NCI-H1048 (cell line): ENCODE results near the gene TBC1D10B.
"Not testable (repeated sequence)": the region's sequence is repeated elsewhere in the genome, so short reads cannot be mapped to it uniquely, and the experiment has no call there.

Experiments
- DNase-seq: peaks from one replicate; lab custom pipeline; 2025; lab: John Stamatoyannopoulos, UW

TBC1D10B gene

DNA sequence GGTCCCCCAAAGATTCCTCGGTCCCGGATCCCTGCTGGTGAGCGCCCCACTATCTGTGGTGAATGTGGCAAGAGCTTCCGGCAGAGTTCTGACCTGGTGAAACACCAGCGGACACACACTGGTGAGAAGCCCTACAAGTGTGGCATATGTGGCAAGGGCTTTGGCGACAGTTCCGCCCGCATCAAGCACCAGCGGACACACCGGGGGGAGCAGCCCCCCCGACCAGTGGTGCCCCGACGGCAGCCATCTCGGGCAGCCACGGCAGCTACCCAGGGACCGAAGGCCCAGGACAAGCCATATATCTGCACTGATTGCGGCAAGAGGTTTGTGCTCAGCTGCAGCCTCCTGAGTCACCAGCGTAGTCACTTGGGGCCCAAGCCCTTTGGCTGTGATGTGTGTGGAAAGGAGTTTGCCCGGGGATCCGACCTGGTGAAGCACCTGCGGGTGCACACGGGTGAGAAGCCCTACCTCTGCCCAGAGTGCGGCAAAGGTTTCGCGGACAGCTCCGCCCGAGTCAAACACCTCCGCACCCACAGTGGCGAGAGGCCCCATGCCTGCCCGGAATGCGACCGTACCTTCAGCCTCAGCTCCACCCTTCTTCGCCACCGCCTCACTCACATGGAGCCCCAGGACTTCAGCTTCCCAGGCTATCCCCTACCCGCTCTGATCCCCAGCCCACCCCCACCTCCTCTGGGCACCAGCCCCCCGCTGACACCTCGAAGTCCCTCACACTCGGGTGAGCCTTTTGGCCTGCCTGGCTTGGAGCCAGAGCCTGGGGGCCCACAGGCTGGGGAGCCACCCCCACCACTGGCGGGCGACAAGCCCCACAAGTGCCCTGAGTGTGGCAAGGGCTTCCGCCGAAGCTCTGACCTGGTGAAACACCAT lies 27.7 kb upstream of the TBC1D10B start:
- DNase-seq, result no peak

DNA sequence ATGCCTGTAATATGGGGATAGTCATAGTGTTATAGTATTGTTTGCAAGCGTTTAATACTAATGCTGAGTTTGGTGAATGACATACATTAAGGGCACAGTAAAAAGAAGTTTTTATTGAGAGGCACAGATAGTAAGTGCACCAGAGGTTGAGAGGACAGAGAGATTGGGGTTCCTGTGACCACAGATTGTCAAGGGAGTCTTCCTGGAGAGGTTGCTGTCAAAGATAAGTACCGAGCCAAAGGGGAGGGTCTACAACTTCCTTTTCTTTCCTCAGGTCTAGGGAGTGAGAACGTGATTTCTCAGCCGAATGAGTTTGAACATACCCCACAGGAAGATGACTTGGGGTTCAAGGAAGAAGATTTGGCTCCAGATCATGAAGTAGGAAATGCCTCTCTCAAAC lies 26.8 kb upstream of the TBC1D10B start:
- no peak for DNase-seq

DNA sequence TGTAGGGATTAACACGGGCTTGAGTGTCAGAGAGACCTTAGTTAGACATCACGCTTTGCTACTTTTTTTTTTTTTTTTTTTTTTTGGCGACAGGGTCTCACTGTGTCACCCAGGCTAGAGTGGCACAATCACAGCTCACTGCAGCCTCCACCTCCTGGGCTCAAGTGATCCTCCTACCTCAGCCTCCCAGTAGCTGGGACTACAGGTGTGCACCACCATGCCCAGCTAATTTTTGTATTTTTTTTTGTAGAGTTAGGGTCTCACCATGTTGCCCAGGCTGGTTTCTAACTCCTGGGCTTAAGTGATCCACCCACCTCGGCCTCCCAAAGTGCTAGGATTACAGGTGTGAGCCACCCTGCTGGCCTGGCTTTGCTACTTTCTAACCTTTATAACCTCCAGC lies 26.3 kb upstream of the TBC1D10B start:
- DNase-seq, result not testable (repeated sequence)

DNA sequence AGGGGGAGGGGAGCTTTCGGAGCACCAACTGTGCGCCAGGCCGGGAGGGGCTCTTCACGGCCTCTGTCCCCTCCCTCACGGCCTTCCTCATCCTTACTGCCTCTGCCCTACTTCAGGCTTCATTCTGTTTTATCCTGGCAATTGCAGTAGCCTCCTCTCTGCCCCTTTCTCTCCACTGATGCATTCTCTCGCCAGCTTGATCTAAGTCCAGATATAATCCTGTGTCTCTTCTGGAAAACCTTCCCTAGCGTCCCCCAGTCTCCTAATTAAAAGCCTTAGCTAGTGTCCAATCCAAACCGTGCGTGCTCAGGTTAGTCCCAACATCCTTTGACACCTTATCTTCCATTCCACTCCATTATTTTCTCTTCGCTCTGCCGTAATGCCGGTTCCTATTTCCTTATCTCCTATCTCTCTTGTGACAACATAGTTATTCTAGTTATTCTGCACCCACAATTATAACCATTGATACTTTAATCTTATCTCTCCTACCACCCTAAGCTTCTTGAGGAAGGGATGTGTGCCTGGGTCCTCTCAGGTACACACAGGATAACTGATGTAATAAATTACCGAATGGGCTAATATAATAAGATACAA lies 25.8 kb upstream of the TBC1D10B start:
- peak; percentile 16 for DNase-seq

DNA sequence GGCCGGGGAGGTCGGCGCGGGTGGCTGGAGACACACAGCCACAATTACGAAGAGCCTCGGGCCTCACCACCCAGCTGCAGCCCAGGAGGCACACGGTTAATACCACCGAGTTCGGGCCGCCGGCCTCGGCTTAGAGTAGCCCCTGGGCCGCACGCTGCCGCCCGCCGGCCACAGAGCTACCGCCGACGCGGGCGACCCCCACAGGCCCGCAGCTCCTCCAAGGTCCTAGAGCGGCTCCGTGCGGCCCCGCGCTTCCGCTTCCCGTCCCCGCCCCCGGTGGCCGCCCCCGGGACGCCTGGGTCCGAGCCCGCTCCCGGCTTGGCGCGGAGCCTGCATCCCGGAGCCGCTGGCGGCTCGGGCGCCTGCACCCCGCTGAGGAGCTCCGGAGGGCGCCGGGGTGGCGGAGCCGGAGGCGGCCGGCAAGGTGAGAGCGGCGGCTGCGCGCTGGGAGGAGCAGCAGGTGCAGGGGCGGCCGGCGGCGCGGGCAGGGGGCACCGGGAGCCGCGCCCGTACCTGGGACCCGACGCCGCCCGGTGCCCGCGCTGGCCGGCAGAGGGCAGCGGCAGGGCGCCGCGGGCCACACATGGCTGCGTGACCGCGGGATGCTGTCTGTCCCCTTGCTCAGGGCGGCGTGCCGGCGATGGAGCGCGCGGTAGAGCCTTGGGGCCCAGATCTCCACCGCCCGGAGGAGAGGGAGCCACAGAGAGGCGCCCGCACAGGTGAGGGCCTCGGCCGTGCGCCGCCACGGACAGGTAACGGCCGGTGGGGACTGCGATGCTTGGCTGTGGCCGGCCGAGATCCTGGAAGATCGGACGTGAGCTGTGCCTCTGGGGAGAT lies 25.1 kb upstream of the TBC1D10B start, which contains the start of gene ZNF48:
Gene ZNF48 (plus strand): TSS at position 266 of the 837 bp plus-strand sequence. CDS start 375 bp downstream, at position 641.
- peak; percentile 47 for DNase-seq

DNA sequence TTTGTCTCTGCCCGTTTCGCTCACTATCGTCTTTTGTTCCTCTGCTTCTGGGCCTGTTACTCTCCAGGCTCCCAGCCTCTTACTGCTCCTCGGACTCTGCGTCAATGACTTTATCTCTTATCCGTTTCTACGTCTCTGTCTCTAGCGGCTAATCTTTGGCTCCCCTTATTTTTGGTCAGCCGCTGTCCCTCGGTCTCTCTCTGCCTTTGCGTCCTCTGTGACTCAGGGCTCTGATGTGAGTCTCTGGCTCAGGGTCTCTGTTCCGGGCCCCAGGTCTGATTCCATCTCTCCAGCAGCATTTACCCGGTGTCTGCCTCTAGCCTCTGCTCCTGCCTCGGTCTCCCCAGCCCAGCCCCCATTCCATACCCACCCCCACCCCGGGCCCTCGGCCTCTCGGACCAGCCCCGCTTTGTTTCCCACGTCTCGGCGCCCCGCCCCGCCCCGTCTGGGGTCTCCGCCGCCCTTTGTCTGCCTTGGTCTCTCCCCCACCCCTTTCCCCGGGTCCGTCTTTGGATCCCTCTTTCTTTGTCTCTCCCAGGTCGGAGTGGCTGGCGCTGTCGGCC lies 24.4 kb upstream of the TBC1D10B start:
- DNase-seq, result no peak

DNA sequence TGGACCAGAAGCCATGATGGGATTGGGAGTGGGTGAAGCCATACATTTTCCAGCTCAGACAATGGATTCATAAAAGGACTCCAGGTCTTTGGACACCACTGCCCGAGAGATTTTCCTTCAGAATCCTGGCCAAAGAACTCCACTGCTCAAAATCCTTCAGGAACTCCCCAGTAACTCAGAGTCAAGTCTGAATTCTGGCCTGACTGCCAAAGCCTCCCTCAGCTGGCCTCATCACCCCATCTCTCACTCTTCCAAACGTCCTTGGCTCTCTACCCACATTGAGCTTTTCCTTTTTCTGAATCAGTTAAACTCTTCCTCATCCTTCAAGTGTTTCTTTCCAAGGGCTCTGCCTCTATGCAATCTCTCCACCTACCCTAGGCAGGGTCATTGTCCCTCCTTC lies 13.2 kb upstream of the TBC1D10B start:
- DNase-seq, result no peak

DNA sequence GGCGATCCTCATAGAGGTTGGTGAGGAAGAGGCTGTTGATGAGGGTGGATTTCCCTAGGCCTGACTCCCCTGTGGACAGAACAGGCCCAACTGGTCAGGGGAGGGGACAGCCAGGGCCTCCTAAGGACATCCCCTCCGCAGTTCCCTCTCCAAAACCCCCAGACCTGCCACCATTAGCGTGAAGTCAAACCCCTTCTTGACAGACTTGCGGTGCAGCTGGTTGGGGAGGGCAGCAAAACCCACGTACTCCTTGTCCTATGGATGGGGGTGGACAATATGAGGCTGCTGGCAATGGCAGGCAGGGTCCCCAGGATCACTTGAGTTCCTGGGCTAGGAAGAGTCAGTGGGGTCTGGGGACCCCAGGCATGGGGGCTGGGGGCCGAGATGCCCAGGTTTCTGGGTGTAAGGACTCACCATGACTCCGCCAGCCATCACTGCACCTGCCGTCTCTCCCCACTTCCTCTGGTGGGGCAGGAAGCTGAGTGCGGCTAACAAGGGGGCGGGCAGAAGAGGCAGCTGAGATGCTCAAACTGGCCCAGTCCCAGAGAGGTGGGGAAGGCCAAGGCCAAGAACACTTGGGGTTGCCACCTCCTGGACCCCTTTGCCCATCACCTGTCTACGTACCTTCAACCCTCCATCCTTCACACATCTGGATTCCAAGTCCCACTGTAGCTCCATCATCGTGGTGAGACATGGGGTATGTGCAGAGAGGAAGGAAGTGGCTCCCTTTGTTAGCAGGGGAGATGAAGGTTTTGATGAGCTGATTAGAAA lies 12.0 kb upstream of the TBC1D10B start, which contains the start of gene SEPTIN1:
Gene SEPTIN1 (minus strand): TSS at position 451 of the 771 bp plus-strand sequence. CDS start 19 bp downstream, at position 432.
- no peak for DNase-seq

DNA sequence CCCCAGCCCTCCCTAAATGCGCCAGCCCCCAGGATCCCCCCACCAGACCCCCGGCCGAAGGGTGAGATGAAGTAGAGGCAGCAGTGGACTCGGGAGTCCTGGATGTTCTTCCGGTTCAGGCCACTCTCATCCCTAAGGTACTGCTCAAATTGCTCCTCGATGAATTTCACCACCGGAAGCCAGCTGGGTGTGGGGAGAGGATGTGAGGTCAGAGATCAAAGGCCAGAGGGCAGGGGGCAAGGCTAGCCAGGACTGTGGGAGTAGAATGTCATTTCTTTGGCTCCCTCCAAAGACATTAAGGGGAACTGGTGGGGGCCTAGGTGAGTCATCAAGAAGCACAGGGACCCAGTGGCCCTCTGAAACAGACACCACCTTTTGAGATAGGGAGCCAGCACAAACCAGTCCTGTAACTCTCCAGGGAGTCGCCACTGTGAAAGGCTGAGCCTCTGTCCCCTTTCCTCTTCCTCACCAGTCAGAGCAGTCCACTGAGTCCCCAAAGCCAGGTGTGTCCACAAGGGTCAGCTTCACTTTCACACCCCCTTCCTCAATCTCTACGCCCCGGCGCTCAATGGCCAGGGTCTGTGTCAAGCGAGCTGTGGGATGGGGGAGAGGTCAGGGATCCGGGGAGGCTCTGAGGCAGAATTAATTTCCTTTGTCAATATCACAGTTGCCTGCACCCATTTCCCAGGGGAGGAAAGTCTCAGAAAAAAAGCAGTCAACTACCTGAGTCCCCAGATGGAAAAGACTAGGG lies 11.2 kb upstream of the TBC1D10B start:
- DNase-seq, result no peak

DNA sequence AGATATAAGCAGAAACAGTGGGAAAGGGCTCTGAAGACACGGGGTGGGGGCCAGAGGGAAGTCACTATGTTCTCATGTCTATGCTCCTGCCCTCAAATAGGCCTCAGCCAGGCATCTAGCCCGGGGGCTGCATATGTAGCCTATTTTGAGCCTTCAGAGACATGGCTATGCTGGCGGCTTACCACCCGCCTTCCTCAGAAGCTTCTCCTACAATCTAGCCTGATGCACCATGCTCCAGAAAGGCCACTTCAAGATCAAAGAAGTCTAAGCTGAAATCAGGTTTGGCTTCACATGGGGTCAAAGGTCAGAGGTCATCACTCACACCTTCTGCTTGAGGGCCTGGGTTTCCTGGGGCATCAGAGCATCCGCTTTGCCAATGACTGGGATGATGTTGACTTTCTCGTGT lies 10.5 kb upstream of the TBC1D10B start:
- DNase-seq, result no peak

DNA sequence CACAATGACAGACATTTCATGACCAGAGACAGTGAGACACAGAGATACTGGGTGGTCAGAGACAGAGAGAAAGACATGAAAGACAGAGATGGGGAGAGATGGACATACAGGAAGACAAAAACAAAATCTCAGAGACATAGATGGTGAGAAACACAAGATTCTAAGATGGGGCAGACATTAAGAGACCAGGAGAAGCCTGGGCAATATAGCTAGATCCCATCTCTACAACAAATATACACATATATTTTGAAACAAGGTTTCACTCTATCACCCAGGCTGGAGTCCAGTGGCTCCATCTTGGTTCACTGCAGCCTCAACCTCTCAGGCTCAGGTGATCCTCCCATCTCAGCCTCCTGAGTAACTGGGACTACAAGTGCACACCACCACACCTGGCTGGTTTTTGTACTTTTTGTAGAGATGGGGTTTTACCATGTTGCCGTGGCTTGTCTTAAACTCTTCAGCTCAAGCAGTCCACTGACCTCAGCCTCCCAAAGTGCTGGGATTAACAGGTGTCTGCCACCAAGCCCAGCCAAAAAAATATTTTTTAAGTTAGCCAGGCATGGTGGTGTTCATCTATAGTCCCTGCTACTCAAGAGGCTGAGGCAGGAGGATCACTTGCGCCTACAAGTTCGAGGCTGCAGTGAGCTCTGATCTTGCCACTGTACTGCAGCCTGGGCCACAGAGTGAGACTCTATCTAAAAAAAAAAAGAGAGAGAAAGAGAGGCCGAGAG lies 9.9 kb upstream of the TBC1D10B start:
- no peak for DNase-seq

DNA sequence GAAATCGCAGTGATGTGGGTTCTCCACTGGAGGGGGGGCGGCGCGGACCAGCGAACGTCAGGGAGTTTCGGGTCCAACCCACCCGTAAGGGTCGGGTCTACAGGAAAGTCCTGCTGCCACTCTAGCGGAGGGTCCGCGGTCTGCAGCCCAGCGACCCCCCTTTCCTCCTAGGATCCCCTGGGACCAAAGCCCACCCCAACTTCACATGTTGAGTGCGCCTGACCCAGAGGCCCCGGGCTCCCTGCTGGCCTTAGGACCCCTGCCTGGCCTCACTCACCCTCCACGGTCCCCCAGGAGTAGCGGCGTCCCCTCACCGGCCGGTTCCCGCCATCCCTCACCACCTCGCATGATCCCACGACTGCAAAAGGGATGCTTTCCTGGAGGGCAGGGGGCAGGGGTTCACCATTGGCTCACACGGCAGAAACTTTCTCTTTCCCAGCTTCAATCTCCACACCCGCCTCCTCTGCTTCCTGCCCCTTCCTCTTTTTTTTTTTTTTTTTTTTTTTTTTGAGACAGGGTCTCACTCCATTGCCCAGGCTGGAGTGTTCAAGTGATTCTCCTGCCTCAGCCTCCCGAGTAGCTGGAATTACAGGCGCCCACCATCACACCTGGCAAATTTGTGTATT lies 9.0 kb upstream of the TBC1D10B start:
- no peak for DNase-seq

DNA sequence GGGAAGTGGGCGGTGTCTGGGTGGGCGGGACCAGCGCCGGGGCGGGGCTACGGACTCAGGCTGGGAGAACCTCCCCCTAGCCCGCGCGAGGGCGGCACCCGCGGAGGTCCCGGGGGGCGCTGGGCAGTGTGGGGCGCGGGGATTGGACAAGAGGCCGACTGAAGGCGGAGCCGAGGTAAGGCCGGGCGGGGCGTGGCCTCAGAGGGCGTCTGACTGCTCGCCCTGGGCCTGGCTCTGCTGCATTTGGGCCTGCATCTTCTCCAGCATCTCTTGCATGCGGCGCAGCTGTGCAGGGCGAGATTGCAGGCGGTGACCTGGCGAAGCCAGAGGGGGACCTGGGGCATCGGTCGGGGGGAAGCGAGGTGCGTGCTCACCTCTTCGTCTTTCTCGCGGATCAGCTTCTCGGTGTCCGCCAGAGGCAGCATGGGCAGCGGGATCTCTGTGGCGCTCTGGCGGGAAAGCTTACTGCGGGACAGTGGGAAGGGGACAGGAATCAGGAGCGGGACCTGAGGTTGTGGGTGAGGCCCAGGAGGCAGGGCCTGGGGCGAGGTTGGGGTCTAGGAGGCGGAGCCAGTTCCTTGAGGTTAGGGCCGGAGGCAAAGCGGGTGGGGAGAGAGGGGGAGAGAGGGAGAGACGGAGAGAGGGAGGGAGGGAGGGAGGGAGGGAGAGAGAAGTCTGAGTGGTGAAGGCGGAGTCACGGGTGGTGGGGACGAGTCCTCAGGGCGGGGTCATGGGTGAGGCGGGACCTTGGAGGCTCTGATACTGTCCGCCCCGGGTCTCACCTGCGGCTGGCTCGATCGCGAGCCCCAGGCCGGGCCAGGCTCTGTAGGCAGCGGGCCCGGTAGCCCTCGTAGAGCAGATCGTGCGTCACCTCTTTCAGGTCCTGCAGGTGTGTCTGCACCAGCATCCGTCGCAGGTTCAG lies 8.2 kb upstream of the TBC1D10B start:
- peak; percentile 91 for DNase-seq

DNA sequence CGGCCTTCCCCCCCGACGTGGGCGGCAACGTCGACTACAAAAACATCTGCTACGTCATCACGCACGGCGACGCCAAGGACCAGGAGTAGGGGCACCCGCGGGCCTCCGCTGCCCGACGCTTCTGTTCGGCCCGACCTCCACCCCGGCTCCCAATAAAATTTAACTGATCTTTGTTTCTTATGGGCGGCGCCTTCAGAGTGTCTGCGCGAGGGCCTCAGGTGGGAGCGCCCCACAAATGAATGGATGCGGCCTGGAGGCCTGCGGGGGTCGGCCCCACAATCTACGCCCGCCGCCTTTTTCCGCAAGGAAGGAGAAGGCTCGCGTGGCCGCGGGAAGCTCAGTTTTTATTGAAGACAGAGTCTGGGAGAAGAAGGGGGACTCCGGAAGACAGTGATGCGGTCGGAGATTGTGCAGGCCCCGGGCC lies 7.5 kb upstream of the TBC1D10B start:
- peak; percentile 46 for DNase-seq

DNA sequence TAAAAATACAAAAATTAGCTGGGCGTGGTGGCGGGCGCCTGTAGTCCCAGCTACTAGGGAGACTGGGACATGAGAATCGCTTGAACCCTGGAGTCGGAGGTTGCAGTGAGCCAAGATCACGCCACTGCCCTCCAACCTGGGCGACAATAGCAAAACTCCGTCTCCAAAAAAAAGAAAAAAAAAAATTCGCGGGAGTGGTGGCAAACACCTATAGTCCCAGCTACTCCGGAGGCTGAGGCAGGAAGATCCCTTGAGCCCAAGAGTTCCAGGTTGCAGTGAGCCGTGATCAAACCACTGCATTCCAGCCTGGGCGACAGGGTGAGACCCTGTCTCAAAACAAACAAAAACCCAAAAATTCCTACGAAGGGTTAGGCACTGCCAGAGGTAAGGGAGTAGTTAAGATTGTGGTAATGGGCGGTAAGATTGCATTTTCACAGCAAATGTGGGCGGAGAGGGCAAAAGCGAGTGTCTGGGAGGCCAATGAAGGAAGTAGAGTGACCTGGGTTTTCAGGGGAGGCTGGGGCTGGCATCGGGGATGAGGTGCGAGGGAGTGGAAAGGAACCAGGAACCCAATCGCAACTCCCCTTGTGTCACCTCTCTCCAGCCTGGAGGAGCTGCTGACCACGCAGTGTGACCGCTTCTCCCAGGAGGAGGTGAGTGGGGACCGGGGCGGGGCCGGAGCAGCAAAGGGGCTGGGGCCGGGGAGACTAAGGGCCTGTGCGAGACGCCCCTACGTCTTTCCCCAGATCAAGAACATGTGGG lies 6.9 kb upstream of the TBC1D10B start:
- DNase-seq, result no peak

DNA sequence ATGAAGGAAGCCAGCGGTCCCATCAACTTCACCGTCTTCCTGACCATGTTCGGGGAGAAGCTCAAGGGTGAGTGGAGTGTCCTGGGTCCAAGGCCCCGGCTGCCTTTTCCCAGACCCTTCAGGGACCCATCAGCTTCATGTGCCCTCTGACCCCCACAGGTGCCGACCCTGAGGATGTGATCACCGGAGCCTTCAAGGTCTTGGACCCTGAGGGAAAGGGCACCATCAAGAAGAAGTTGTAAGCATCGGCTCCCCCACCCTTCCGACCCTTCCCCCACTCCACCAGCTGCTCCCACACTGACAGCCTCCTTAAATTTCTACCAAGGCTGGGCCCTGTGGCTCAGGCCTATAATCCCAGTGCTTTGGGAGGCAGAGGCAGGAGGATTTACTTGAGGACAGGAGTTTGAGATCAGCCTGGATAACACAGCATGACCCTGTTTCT lies 6.2 kb upstream of the TBC1D10B start:
- DNase-seq, result no peak

DNA sequence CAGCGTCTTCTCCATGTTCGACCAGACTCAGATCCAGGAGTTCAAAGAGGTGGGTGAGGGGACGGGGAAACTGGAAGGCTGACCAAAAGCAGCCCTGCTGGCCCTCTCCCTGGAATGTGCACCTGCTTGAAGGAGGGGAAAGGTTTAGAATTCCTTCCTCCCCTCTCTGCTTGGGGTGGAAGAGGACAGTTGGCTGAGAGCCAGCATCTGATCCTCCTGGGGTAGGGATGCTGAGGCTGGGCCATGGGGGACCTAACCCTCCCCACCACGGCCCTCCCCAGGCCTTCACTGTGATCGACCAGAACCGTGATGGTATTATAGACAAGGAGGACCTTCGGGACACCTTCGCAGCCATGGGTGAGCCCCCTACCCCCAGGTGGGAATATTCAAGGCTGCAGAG lies 5.6 kb upstream of the TBC1D10B start:
- no peak for DNase-seq
